ENCODE measurements around the gene KCTD2.
"Not testable (repeated sequence)": the region's sequence is repeated elsewhere in the genome, so short reads cannot be mapped to it uniquely, and the experiment has no call there.

KCTD2 gene

DNA sequence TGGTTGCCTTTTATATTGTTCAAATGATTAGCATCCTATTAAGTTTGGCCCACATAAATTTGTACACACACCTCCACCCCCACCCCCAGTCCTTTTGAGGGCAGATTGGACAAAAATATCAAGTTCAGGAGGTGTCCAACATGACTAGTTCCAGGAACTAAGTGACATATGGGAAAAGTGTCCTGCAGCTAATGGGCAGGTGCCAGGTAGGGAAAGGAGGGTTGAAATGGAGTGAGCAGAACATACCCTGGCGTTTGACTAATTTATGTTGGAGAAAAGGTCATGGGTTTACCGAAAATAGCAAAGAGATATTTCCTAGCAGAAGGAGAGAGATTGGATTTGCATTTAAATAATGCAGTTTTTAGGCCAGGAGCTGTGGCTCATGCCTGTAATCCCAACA, 4.9 kb downstream of the KCTD2 start:
- DNase-seq = no peak

DNA sequence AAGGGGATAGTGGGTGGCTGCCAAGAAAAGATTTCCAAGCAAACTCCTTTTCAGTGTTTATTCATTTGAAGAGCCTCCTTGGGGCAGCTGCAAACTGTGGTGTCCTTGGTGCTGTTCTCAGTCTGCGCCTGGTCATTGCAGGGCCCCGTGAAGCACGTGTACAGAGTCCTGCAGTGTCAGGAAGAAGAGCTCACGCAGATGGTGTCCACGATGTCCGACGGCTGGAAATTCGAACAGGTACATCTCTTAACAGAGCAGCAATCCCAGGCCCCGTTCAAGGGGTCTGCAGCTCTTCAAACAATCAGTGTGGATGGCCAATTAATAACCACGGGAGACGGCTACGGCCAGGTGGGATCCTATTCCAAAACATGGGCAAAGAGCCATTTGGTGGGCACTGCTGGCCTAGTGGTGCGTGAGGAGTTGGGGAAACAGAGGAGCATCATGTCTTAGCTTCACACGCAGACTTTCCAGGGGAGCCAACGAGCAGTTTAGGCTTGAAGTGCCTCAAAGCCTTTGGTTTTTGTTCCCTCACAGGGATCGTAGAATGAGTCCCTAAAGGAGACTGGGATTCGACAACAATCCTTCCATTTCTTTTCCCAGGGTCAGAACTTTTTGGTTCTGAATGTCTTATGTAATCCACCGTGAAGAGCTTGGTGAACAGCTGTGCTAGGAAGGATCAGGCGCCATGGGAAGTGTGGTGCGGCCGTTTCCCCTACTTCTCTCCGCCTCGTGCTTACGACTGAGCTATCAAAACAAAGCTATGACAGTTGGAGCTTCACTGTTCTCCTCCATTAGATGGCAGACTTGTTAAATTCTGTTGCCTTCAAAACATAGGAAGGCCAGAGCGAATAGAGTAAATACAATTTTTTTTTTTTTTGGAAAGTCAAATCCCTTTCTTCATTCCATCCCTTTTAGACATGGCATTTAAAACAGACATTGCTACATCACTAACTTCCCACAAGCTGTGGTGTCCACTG, 12.6 kb downstream of the KCTD2 start:
- DNase-seq = no peak

DNA sequence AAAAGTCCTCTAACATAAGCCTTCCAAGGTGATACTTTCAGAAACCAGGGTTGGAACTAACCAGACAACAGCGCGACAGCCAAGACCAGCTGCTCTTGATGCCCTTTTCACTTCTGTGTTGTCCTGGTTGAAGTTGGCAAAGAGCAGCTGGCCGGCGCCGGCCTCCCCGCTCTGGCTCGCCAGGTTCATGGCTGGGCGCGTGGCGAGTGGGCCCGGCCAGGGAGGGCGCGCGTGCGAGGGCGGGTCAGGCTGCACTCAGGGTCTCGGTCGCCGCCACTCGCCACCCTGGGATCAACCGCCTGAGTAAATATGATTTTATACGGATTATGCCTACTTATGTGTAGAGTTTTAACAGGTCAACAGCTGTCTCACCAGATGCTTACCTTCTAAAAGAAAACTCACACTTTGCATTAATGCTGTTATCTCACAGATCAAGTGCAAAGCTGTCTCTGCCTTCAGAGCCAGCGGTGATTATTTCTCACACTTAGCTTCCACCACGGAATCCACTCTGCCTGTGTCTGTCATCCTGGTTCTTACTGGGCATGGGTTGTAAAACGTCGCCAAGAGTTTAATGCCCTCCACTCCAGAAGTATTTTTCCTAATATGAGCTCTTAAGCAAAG, 13.5 kb downstream of the KCTD2 start:
- no peak for DNase-seq

DNA sequence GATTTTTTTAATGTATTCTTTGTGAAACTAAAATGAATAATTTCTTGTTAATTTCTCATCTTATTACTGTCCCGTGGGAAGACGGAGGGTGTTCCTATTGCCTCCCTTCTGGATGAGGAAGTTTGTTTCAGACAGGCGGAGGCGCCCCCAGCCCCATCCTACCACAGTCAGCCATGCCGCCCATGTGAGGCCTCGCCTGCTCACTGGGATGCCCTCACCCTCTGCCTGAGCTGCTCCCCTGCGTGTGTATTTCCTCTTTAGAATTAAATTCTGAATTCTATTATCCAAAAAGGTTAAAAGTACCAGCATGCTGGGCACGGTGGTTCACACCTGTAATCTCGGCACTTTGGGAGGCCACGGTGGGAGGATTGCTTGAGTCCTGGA, 14.0 kb downstream of the KCTD2 start:
- DNase-seq = no peak

DNA sequence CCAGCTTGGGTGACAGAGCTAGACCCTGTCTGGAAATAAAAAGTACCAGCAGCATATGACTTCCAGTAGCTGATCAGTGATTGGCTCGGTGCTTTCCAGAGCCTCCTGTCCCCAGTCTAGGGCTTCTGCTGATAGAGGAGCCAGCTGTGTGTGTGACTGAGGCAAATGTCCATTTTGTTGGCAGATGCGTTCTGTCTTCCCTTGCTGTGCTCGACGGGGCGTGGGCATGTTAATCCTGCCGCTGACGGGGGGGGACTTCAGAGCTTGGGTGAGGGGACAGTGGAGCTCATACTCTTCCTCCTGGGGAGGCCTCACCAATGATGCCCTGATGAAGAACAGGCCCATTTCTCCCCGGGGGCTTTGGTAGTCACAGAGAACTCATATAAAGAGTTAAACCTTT, 14.6 kb downstream of the KCTD2 start:
- DNase-seq = no peak

DNA sequence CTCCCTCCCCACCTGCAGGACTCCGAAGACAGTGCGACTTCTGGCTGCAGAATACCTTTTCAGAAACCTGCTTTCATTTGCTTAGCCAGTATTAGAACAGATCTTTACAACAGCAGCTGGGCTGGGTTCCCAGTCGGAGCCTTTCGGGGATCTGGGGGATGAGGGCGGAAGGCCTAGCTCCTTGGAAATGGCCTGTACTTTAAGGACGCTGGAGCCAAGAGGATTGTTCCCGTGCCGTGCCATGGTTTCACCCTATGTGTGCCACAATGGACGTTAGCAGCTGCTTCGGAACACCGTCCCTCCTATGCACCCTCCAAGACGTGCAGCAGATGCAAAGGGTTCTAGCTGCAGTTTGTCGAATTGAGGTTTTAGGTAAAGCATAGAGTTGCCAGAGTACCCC, 16.2 kb downstream of the KCTD2 start:
- DNase-seq = no peak

DNA sequence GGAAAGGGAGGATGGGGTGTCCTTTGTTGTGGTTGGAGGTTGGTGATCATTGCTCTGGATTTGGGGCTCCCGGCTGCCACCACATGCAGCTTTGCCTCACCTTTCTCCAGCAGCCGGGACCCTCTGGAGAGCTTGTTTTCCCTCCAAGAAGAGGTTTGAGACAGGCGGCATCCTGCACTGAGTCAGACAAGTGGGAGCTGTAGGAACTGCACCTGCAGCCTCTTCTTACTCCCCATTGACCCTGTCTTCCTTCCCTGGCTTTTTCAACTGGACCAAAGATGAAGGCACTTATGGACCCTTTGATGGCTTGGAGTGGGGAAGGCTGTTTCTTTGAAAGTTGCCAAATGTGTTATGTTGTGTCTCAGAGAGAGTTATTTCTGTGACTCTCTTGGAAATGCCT, 16.6 kb downstream of the KCTD2 start:
- DNase-seq = no peak

DNA sequence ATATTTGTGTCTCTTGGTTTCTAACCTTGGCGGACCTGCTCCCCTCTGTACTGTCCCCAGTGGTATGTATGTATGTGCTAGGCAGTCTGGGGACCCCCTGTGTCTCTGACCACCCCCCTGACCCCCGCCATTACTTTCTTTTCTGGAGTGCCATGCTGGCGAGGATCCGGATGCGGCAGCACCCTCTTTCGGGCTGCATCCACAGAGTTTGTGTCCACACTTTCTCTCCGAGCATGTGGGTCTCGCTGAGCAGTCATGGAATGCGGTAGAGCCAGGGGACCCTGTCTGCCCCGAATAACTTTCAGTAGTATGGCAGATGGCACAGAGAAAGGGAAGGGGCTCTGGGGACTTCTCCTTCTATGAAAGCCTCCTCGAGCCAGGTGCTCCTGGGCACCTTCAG, 17.0 kb downstream of the KCTD2 start:
- DNase-seq = no peak

DNA sequence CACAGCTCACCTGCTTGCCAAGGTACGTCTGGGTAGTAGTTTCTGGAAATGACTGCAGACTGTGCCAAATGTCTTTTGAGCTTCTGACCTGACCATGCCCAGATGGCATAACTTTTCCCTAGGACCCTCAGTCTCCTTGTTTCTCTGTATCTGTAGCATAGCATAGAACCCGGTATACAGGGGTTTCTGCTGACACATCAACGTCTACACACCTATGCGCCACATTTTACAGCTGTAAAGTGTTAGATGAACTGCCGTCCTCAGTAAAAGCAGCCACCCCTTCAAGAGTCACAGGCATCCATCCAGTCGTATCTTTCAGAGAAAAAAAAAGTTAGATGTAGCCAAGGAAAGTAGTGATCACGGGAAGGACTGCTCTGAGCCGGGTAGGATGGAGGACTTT, 17.4 kb downstream of the KCTD2 start:
- no peak for DNase-seq

DNA sequence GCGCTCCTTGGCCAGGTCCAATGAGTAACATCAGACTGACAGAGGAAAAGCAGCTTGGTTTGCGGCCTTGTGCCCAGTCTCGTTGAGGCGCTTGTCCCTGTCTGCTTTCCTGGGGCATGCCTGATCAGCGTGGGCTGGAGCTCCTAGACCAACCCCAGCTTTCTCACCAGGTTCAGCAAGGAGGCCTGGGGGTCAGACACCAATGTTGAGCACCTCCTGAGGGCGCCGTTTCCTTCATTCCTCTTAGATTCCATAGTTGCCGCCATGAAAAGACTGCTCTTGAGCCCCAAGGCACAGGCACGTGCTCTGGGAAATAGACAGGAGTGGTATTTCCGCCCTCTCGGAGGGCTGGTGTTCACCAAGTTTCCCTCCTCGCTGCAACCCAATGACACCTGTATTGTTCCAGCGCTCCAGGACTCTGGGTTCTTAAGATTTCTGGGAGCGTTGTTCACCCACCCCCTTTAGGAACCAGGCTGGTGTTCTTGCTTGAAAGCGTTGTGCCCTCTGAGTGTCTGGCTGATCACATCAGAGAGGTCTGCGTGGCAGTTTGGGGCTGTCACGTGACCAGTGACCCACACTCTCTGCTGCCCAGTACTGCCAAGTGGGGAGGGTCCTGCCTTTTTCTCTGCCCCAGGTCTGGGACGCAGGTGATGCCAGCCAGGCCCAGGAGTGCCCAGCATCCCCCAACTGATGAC, 18.0 kb downstream of the KCTD2 start:
- DNase-seq = no peak

DNA sequence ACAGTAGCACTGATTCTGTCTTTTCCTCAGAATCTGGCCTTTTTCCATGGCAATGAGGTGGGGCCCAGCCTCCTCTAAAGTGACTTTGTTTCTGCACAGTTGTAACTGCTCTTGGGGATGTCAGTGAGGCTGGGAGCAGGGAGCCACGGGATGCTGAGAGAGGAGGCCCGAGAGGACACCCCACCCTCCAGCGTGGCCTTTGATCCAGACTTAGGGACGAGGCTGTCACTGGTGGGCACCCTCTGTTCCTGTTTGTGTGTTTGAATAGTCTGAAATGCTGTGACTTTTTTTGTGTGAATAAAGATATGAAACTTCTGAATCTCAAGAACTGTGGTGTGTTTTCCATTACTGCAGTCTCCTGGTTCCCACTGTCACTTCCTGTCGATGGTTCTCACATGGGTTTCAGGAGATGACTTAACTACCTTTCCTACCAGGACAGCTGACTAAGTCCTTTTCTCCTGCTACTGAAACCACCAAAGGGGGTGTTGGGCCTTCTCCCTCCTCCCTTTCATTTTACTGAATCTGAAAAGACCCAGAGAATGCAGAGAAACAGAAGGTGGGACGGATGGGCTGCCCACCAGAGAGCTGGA, 18.6 kb downstream of the KCTD2 start:
- no peak for DNase-seq

DNA sequence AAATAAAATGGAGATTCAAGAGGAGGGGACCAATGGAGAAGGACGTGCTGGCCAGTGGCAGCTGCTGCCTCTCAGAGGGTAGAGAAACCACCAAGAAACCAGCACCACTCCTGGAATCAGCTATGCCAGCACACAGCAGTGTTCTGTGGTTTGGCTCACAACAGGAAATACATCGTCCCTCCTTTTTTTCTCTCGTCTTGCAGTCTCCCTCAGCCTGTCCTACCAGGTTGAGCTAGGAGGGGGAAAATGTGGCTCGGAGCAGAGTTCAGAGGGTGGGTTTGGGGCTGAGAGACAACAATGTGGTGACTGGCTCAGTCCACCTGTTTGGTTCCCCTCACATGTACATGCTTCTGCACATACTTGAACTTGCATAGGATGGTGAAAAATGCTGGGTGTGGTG, 20.8 kb downstream of the KCTD2 start:
- DNase-seq = no peak

DNA sequence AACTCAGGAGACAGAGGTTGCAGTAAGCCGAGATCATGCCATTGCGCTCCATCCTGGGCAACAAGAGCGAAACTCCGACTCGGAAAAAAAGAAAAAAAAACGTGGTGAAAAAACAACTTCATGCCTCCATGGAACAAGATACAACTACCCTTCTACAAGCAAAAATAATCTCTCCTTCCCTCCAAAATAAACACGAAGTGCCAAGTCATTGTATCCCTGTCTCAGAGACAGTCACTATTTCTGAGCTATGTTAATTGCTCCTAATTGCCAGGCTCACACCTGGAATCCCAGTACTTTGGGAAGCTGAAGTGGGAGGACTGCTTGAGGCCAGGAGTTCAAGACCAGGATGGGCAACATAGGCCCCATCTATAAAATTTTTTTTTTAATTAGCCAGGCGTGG, 21.7 kb downstream of the KCTD2 start:
- DNase-seq = no peak

DNA sequence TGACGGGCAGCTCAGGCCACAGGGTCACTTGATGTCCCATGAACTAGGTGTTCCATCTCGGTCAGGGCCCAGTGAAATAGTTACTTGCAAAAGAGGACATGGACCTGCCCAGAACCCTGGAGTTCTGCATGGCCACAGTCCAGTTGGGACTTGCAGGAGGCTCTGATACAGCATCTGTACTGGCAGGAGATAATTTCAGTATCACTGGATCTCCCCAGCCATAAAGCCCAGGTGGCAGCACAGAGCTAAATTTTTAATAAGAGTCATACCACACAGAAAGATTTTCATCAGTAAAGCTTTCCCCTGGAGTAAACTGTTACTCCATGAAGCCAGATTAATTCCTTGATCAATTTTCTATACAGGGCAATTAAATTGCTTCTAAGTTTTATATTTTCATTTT, 22.8 kb downstream of the KCTD2 start:
- no peak for DNase-seq

DNA sequence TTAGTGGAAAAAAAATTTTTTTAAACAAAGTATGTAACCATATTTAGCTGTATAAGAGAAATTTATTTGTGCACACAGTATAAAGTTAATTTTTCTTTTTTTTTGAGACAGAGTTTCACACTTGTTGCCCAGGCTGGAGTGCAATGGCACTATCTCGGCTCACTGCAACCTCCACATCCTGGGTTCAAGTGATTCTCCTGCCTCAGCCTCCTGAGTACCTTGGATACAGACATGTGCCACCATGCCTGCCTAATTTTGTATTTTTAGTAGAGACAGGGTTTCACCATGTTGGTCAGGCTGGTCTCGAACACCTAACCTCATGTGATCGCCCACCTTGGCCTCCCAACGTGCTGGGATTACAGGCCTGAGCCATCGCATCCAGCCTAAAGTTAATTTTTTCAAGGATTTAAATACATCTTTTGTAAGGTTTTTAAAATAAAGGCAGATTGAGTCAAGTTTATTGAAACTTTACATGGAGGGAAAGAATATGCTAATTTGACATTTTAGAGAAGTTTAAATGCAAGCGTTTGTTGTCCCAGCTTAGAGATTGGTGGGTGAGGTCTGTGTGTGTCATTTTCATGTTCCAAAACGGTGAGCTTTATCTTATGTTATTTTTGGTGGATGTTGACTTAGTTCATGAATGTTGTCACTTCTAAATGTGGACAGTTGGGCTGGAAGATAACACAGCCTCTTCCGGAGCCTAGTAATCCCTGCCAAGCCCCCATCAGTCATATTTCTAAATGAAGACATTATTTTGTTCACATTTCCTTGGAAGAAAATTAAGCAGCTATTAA, 24.6 kb downstream of the KCTD2 start:
- not testable (repeated sequence) for DNase-seq

DNA sequence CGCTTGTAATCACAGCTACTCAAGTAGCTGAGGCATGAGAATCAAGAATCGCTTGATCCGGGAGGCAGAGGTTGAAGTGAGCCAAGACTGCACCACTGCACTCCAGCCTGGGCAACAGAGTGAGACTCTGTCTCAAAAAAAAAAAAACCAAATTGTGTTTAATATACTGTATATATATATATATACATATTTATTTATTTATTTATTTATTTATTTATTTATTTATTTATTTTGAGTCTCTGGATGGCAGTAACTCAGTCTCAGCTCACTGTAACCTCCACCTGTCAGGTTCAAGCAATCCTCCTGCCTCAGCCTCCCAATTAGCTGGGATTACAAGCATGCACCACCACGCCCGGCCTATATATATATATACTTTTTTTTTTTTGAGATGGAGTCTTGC, 25.9 kb downstream of the KCTD2 start:
- DNase-seq = not testable (repeated sequence)

DNA sequence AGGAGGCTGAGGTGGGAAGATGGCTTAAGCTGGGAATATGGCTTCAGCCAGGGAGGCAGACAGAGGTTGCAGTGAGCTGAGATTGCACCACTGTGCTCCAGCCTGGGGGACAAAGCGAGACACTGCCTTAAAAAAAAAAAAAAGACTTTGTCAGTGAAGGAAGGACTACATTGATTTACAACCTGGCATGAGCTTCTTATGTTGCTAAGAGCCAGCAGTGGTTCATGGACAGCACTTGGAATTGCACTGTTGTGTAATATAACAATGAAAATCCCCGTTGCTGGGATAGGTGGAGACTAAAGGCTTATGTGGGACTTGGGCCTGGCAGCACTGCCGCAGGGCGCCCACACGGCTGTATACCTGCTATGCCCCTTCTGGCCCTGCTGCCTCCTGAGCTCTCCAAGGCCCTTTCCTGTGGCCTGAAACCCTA, 26.6 kb downstream of the KCTD2 start:
- no peak for DNase-seq

DNA sequence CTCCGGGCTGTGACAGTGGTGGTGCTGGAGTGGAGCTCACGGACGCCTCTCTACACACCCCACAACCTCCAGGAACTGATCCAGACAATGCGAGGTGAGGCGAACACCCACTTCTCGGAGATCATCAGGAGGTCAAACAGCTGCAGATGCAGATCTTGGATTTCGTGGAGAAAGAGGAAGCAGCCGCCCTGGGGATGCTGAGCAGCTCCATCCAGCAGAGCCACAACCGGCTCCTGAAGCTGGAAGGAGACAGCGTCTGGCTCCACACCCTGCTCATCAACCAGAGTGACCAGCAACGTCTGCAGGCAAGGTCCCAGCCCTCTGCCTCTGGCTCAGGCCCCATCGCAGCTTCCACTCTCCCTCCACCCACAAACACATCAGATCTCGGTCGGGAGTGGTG, 27.5 kb downstream of the KCTD2 start:
- no peak for DNase-seq

DNA sequence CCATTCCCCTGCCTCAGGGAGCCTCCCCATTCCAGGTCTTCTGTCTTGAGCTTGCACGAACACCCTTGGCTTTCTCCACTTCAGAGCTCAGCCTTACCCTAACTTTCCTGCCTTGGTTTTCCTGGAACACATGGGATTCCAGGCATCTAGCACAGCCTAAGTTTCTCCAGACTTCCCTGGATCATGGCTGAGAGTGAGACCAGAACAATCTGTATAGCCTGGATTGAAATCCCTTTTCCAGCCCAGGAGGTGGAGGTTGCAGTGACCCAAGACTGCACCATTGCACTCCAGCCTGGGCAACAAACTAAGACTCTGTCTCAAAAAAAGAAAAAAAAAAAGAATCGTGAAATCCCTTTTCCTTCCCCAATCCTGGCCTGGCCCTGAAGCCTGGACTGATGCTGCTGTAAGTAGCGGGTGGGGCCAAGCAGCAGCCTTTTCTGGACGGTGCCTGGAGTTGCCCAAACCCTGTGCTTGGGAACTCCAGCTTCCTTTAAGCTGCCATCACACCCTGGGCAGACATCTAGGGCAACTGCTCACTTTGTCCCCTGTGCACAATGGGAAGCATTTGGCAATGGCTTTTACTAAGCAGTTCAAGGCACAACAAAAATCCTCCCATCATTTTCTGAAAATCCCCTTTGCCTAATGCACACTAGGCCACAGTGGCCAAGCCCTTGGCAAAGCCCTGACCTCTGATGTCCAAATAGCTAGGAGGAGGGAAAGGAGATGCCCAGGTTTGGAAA, 28.7 kb downstream of the KCTD2 start:
- DNase-seq = no peak

DNA sequence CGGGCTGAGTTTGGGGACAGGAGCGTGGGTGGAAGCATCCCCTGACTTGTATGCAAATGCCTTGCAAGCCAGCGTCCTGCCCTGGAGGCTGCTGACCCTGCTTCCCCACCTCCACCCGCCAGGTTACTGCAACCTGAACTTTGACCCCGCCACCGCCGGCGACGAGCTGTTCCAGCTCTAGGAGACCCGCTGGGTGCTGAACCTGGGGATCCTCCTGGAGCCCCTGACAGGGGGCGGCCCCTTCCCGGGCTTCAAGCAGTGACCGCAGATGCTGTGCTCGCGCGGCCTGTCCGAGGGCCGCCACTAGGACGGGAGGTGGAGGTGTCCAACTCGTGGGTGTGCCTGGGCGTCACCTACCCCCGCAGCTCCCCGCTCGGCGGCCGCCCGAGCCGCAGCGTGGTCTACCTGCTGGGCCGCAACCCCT, 30.1 kb downstream of the KCTD2 start:
- DNase-seq = no peak

DNA sequence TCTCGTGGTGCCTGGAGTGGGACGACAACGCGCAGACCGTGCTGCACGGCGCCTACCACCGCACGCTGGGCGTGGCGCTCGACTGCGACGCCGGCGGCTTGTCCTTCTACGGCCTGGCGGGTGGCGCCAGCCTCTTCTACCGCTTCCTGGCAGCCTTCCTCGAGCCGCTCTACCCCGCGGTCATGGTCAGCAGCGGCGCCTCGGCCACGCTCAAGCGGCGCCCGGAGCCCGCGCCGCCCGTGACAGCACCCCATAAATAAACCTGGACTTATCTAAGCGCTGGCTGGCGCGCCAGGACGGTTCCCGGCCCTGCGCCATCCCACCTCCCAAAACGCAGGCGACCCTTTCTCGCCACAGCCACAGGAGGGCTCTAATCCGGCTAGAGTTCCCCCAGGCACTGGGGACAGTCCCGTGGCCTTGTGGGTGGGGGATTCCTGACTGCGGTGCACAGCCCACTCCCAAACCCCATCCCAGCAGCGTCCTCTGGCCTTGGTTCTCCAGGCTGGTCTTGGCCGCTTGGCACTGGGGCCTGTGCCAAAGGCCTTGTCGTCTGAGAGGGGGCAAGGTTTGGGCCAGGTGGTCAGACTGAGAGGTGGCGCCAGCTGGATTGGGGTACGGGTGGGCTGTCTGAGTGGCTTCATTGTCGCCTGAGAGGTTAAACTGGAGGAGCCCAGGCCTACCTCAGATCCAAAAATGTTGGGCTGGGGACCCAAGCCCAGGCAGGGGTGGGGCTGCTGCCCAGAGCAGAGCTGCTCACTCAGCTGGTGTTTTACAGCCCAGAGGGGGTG, 30.7 kb downstream of the KCTD2 start:
- DNase-seq = peak; percentile 57
